ENCODE measurements around the gene TAX1BP3. TPM values are rescaled to one million over a fixed set of nuclear protein-coding genes. Genes with fewer than 3 reads are reported as not detected.

The TAX1BP3 gene
- polyA plus RNA-seq, 1 of the 3 experiments (the other 2 are of a cell fraction), result 192 TPM

- TF ChIP-seq USF2 (IDR thresholded peaks at IDR 0.05; ENCODE audit: borderline replicate concordance, low read depth, low read length), result no peak
Observed at GRCh38 chr17:3691617-3692067, 23.3 kb upstream of the TAX1BP3 start (continued).

DNA sequence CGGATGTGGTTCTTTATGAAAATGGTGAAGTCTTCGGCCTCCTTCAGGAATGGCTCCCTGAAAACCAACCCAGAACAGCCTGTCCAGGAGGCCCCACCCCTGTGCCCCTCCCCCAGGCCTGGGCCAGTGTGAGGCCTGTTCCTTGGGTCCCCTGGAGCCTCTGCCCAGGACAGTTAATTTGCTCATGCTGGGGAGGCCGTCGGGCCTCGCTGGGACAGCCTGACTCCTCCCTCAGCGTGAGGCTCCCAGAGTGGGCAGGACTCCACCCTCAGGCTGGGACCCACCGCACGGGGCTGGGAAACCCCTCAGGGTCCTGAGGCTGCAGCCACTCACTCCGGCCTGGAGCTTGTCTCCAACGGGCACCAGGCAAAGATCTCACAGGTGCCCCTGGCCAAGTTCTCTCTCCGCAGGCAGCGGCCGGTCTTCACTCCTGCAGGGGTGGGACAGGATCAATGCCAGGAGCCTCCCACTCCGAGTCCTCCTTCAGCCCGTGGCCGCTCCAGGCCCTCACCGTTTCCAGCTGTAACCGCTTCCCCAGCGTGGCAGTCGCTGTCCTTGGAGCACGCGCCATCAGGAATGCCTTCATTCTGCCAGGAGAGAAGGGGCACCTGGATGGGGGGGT, 21.8 kb upstream of the TAX1BP3 start:
- H3F3A ChIP-seq (replicated peaks; ENCODE audit: insufficient read depth), result no peaks in the 10 kb centered on the region
- TF ChIP-seq, protein P1, sequence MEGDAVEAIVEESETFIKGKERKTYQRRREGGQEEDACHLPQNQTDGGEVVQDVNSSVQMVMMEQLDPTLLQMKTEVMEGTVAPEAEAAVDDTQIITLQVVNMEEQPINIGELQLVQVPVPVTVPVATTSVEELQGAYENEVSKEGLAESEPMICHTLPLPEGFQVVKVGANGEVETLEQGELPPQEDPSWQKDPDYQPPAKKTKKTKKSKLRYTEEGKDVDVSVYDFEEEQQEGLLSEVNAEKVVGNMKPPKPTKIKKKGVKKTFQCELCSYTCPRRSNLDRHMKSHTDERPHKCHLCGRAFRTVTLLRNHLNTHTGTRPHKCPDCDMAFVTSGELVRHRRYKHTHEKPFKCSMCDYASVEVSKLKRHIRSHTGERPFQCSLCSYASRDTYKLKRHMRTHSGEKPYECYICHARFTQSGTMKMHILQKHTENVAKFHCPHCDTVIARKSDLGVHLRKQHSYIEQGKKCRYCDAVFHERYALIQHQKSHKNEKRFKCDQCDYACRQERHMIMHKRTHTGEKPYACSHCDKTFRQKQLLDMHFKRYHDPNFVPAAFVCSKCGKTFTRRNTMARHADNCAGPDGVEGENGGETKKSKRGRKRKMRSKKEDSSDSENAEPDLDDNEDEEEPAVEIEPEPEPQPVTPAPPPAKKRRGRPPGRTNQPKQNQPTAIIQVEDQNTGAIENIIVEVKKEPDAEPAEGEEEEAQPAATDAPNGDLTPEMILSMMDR (IDR thresholded peaks at IDR 0.05), result no peak
- no peak for TF ChIP-seq NFIC (IDR thresholded peaks at IDR 0.05; ENCODE audit: borderline replicate concordance)
- no peak for TF ChIP-seq SMC3 (IDR thresholded peaks at IDR 0.05; ENCODE audit: low read depth, low read length)
- H3K36me3 ChIP-seq (replicated peaks in 1 of 2; ENCODE audit: control insufficient read depth in 1 of 2, insufficient read depth in 2 of 2, low read length in 1 of 2), result no peaks in the 10 kb centered on the region
- H3K27me3 ChIP-seq (ENCODE audit: insufficient read depth), result no peaks in the 10 kb centered on the region
- WGBS (ENCODE audit: low lambda C conversion rate), result 92% methylated on average over 13 of the region's 22 CpGs
- H3K4me3 ChIP-seq (ENCODE audit: low read depth in 2 of 2, low read length in 1 of 2), result no peak overlapping the region
- H3K79me2 ChIP-seq (ENCODE audit: insufficient read depth), result no peaks in the 10 kb centered on the region
- H3K4me1 ChIP-seq (ENCODE audit: control insufficient read depth in 1 of 2, insufficient read depth in 2 of 2, low read depth in 1 of 2, low read length in 1 of 2), result peaks cover 0 to 7% of the 10 kb centered on the region in 2 experiments; a peak in 1 of 4 replicates
- DNase-seq, result no peak
- H3K27ac ChIP-seq (ENCODE audit: low read depth in 2 of 2, low read length in 1 of 2), result no peak overlapping the region
- H2AFZ ChIP-seq (ENCODE audit: low read depth), result no peak overlapping the region
- no peaks in the 10 kb centered on the region for H3K9me3 ChIP-seq
- CTCF ChIA-PET, result no interaction called here
- no peak overlapping the region for H3K9ac ChIP-seq
- POLR2A ChIA-PET, result no interaction called here
- H3K9me2 ChIP-seq, result no peaks in the 10 kb centered on the region
- no peak overlapping the region for H3K4me2 ChIP-seq
- no peaks in the 10 kb centered on the region for H4K20me1 ChIP-seq (ENCODE audit: insufficient read depth)

GRCh38 chr17:3689262-3690093, 21.1 kb upstream of the TAX1BP3 start:
- CTCF ChIA-PET, result no interaction called here
- no peak overlapping the region for H3K4me2 ChIP-seq
- no peaks in the 10 kb centered on the region for H4K20me1 ChIP-seq (ENCODE audit: insufficient read depth)
- TF ChIP-seq, protein P2, sequence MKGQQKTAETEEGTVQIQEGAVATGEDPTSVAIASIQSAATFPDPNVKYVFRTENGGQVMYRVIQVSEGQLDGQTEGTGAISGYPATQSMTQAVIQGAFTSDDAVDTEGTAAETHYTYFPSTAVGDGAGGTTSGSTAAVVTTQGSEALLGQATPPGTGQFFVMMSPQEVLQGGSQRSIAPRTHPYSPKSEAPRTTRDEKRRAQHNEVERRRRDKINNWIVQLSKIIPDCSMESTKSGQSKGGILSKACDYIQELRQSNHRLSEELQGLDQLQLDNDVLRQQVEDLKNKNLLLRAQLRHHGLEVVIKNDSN (IDR thresholded peaks at IDR 0.05; ENCODE audit: borderline replicate concordance, low read depth), result no peak
- TF ChIP-seq, protein P3, sequence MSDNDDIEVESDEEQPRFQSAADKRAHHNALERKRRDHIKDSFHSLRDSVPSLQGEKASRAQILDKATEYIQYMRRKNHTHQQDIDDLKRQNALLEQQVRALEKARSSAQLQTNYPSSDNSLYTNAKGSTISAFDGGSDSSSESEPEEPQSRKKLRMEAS (IDR thresholded peaks at IDR 0.05; ENCODE audit: low read depth), result no peak
- no peak for TF ChIP-seq REST (IDR thresholded peaks at IDR 0.05; ENCODE audit: low read depth, low read length)
- no peak for TF ChIP-seq ZBTB33 (IDR thresholded peaks at IDR 0.05; ENCODE audit: borderline replicate concordance, low read depth)
- no peak for TF ChIP-seq RAD21 (IDR thresholded peaks at IDR 0.05; ENCODE audit: low read length)
- no peak for TF ChIP-seq FOXM1 (IDR thresholded peaks at IDR 0.05; ENCODE audit: low read depth)
- TF ChIP-seq SIN3A (IDR thresholded peaks at IDR 0.05; ENCODE audit: borderline replicate concordance, low read depth, low read length), result no peak
- no peak for TF ChIP-seq MEF2A (IDR thresholded peaks at IDR 0.05; ENCODE audit: borderline replicate concordance, low read depth)
- TF ChIP-seq RXRA (IDR thresholded peaks at IDR 0.05; ENCODE audit: borderline replicate concordance, low read depth), result no peak

More at GRCh38 chr17:3689262-3690093, 21.1 kb upstream of the TAX1BP3 start:
- Histone ChIP-seq H3K9me2 (no peaks in the 10 kb centered on the region), H3F3A (replicated peaks; ENCODE audit: insufficient read depth) (no peaks in the 10 kb centered on the region), H3K4me3 (ENCODE audit: low read depth in 2 of 2, low read length in 1 of 2) (no peak overlapping the region), H3K9me3 (no peaks in the 10 kb centered on the region), H3K79me2 (ENCODE audit: insufficient read depth) (no peaks in the 10 kb centered on the region), H3K9ac (no peak overlapping the region), H3K27ac (ENCODE audit: low read depth in 2 of 2, low read length in 1 of 2) (no peak overlapping the region), H3K27me3 (ENCODE audit: insufficient read depth) (no peaks in the 10 kb centered on the region), H2AFZ (ENCODE audit: low read depth) (no peak overlapping the region), H3K4me1 (ENCODE audit: control insufficient read depth in 1 of 2, insufficient read depth in 2 of 2, low read depth in 1 of 2, low read length in 1 of 2) (no peaks in the 10 kb centered on the region; a peak in 1 of 4 replicates), H3K36me3 (replicated peaks in 1 of 2; ENCODE audit: control insufficient read depth in 1 of 2, insufficient read depth in 2 of 2, low read length in 1 of 2) (no peaks in the 10 kb centered on the region)
- POLR2A ChIA-PET, result no interaction called here
- DNase-seq, result no peak
- WGBS (ENCODE audit: low lambda C conversion rate), result 93% methylated on average over 29 of the region's 44 CpGs
